Fibroblast of lung (primary cell): ENCODE results near the gene TNS1. TPM values are rescaled to one million over a fixed set of nuclear protein-coding genes. Genes with fewer than 3 reads are reported as not detected.

Experiments
- DNase-seq, 2 donors: peaks; one replicate each; pipeline versions ENCODE4 v3.0.0 to v3.0.0-alpha.2; 2010; ENCODE audit warnings: low read depth in 2 of 2
- H2AFZ ChIP-seq: 2 replicates; pipeline ENCODE4 v1.5.1; 2012; ENCODE audit warnings: low read length, control low read depth, inconsistent platforms
- H3K27ac ChIP-seq: 2 replicates; pipeline ENCODE4 v1.5.1; 2011; ENCODE audit warnings: low read length, control low read depth; ENCODE audit not compliant: insufficient read depth
- H3K27me3 ChIP-seq: 2 replicates; pipeline ENCODE4 v1.5.1; 2011; ENCODE audit warnings: mild to moderate bottlenecking, low read length; ENCODE audit not compliant: control insufficient read depth, insufficient read depth
- H3K36me3 ChIP-seq: 2 replicates; pipeline ENCODE4 v1.5.1; 2011; ENCODE audit warnings: low read length; ENCODE audit not compliant: control insufficient read depth, insufficient read depth
- H3K4me1 ChIP-seq: 2 replicates; pipeline ENCODE4 v1.5.1; 2011; ENCODE audit warnings: low read length; ENCODE audit not compliant: control insufficient read depth, insufficient read depth; ENCODE audit errors: extremely low read depth
- H3K4me2 ChIP-seq: 2 replicates; pipeline ENCODE4 v1.5.1; 2011; ENCODE audit warnings: low read length, control low read depth; ENCODE audit not compliant: insufficient read depth; ENCODE audit errors: extremely low read depth
- H3K4me3 ChIP-seq, 4 experiments: fragments of 200-600 bp in 1 of 4; sonication (generic) in 1 of 4; replicated peaks in 1 of 4; 2 replicates each; pipeline ENCODE4 v1.5.1; 2011 to 2016; ENCODE audit warnings: low read length in 4 of 4, low read depth in 3 of 4, mild to moderate bottlenecking in 3 of 4, control low read depth in 2 of 4, inconsistent platforms in 1 of 4, mixed read lengths in 1 of 4; ENCODE audit not compliant: insufficient read depth in 1 of 4; ENCODE audit errors: control extremely low read depth in 1 of 4
- H3K79me2 ChIP-seq: 2 replicates; pipeline ENCODE4 v1.5.1; 2012; ENCODE audit warnings: mild to moderate bottlenecking, low read length, inconsistent platforms; ENCODE audit not compliant: control insufficient read depth, insufficient read depth
- H3K9ac ChIP-seq: 2 replicates; pipeline ENCODE4 v1.5.1; 2011; ENCODE audit warnings: mild to moderate bottlenecking, low read length, control low read depth; ENCODE audit not compliant: insufficient read depth
- H3K9me3 ChIP-seq: 2 replicates; pipeline ENCODE4 v1.5.1; 2012; ENCODE audit warnings: low read depth, low read length; ENCODE audit not compliant: control insufficient read depth, insufficient read depth
- H4K20me1 ChIP-seq: 2 replicates; pipeline ENCODE4 v1.5.1; 2011; ENCODE audit warnings: low read length; ENCODE audit not compliant: control insufficient read depth, insufficient read depth; ENCODE audit errors: extremely low read depth
- CTCF ChIP-seq, 2 donors: IDR thresholded peaks in 1 of 2; conservative IDR thresholded peaks in 1 of 2; 1 replicate in 1 of 2; 2 replicates in 1 of 2; pipeline ENCODE4 v1.5.1; 2011 to 2012; ENCODE audit warnings: low read length in 2 of 2, control low read depth in 1 of 2, inconsistent platforms in 1 of 2, low read depth in 1 of 2, mild to moderate bottlenecking in 1 of 2
- EZH2 ChIP-seq: IDR thresholded peaks from 2 replicates; pipeline ENCODE4 v1.5.1; 2012; ENCODE audit warnings: low read length, control low read depth, mild to moderate bottlenecking; ENCODE audit errors: missing control alignments
- polyA plus RNA-seq, 2 donors: library from polyadenylated mRNA; depleted of rRNA in 1 of 2; stranded (reverse) in 1 of 2; unstranded in 1 of 2; fragments of >200 nt; gene quantifications; 2 replicates each; pipeline ENCODE4 v1.2.1, GENCODE V29; 2011 to 2012; ENCODE audit warnings: missing spikeins in 1 of 2
- total RNA-seq: library from RNA; depleted of rRNA; stranded (reverse); fragments of >200 nt; gene quantifications from 2 replicates; pipeline ENCODE4 v1.2.1, GENCODE V29; 2014

The TNS1 gene
- total and polyA plus RNA-seq, 2 donors (not counting 1 experiment from before 2014, with no cell fraction given): 44.4 to 47.1 TPM

- Histone ChIP-seq H3K27ac (no peak overlapping the region), H3K36me3 (no peaks in the 10 kb centered on the region), H3K4me1 (no peaks in the 10 kb centered on the region), H3K9ac (no peak overlapping the region), H3K4me2 (no peak overlapping the region), H2AFZ (no peak overlapping the region), H4K20me1 (no peaks in the 10 kb centered on the region), H3K27me3 (peaks cover 4% of the 10 kb centered on the region), H3K4me3 (no peak overlapping the region), H3K79me2 (no peaks in the 10 kb centered on the region), H3K9me3 (no peaks in the 10 kb centered on the region)
- DNase-seq: no peak
- TF ChIP-seq CTCF (conservative IDR thresholded peaks at IDR 0.05 in 1 of 2, IDR thresholded peaks at IDR 0.05 in 1 of 2; ENCODE audit: low read depth in 1 of 2, low read length in 2 of 2) (no peak), EZH2 (no peak)
Observed at GRCh38 chr2:218024336-218024735, 21.5 kb upstream of the TNS1 start.

GRCh38 chr2:218023636-218024035 is 20.8 kb upstream of the TNS1 start:
- Histone ChIP-seq H4K20me1 (no peaks in the 10 kb centered on the region), H3K4me3 (no peak overlapping the region), H3K36me3 (no peaks in the 10 kb centered on the region), H3K79me2 (no peaks in the 10 kb centered on the region), H3K4me2 (no peak overlapping the region), H3K4me1 (no peaks in the 10 kb centered on the region), H3K9ac (no peak overlapping the region), H3K9me3 (no peaks in the 10 kb centered on the region), H2AFZ (no peak overlapping the region), H3K27ac (no peak overlapping the region), H3K27me3 (peaks cover 3% of the 10 kb centered on the region)
- DNase-seq: no peak
- TF ChIP-seq CTCF (conservative IDR thresholded peaks at IDR 0.05 in 1 of 2, IDR thresholded peaks at IDR 0.05 in 1 of 2; ENCODE audit: low read depth in 1 of 2, low read length in 2 of 2) (no peak), EZH2 (no peak)

- Histone ChIP-seq H3K79me2 (no peaks in the 10 kb centered on the region), H3K4me1 (no peaks in the 10 kb centered on the region), H4K20me1 (no peaks in the 10 kb centered on the region), H3K9me3 (no peaks in the 10 kb centered on the region), H2AFZ (no peak overlapping the region), H3K9ac (no peak overlapping the region), H3K4me3 (no peak overlapping the region), H3K27me3 (peaks cover 3% of the 10 kb centered on the region), H3K36me3 (no peaks in the 10 kb centered on the region), H3K27ac (no peak overlapping the region), H3K4me2 (no peak overlapping the region)
- TF ChIP-seq CTCF (conservative IDR thresholded peaks at IDR 0.05 in 1 of 2, IDR thresholded peaks at IDR 0.05 in 1 of 2; ENCODE audit: low read depth in 1 of 2, low read length in 2 of 2) (no peak), EZH2 (no peak)
- DNase-seq: no peak
Observed at GRCh38 chr2:218022851-218023530, 20.2 kb upstream of the TNS1 start.
